Measurements from ENCODE around the gene CNTFR.
"Not testable (repeated sequence)": the region's sequence is repeated elsewhere in the genome, so short reads cannot be mapped to it uniquely, and the experiment has no call there.

Gene CNTFR, protein sequence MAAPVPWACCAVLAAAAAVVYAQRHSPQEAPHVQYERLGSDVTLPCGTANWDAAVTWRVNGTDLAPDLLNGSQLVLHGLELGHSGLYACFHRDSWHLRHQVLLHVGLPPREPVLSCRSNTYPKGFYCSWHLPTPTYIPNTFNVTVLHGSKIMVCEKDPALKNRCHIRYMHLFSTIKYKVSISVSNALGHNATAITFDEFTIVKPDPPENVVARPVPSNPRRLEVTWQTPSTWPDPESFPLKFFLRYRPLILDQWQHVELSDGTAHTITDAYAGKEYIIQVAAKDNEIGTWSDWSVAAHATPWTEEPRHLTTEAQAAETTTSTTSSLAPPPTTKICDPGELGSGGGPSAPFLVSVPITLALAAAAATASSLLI

GRCh38 chr9:34589636-34590380 lies at the start of gene CNTFR:
TSS of gene CNTFR (minus strand) at chr9:34589724. CDS start at chr9:34568981, 20,743 bp downstream.
- DNase-seq: no peak

GRCh38 chr9:34639322-34639721 lies 49.8 kb upstream of the CNTFR start:
- not testable (repeated sequence) for DNase-seq

GRCh38 chr9:34638138-34638445 lies 48.6 kb upstream of the CNTFR start:
- DNase-seq: no peak

DNA sequence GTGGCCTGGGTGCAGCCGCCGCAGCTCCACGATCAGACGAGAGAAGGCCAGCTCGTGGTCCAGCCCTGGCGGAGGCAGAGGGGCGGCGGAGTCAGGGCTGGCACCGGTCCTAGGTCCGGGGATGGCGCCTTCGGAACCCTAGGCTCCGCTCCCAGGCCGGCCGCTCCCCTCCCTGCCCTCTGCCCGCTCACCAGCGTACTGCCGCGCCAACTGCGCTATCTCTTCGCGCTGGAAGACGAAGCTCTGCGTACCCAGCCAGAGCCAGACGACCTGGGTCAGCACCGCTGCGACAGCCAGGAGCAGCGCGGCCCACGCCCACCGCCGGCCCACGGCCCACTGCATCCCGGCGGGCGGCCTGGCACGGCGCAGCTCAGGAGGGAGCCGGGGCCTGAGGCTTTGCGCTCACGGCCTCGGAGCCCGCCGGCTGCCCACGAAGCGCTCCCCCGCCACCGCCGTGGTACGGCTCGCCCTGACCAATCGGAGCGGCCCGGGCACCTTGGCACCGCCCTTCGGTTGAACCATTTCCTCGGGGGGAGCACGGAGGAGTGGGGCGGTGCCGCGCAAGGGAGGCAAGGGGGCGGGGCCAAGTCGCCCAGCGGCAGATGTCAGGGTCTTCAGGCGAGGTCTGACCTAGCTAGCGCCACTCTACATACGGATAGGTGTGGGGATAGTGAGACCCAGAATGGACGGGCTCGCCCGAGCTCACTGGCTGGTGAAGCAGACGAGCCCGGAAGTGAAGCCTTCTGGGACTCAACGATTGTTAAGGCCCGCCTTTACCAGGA lies 48.0 kb upstream of the CNTFR start, which contains the start of gene SIGMAR1:
SIGMAR1 (minus strand) TSS at position 432 of the 782 bp plus-strand sequence; CDS start at position 342, 90 bp downstream.
- peak; percentile 91 for DNase-seq

- DNase-seq: no peak
Observed at GRCh38 chr9:34636791-34637355, 47.3 kb upstream of the CNTFR start.

- DNase-seq: no peak
Observed at GRCh38 chr9:34635556-34635955, 46.0 kb upstream of the CNTFR start.

DNA sequence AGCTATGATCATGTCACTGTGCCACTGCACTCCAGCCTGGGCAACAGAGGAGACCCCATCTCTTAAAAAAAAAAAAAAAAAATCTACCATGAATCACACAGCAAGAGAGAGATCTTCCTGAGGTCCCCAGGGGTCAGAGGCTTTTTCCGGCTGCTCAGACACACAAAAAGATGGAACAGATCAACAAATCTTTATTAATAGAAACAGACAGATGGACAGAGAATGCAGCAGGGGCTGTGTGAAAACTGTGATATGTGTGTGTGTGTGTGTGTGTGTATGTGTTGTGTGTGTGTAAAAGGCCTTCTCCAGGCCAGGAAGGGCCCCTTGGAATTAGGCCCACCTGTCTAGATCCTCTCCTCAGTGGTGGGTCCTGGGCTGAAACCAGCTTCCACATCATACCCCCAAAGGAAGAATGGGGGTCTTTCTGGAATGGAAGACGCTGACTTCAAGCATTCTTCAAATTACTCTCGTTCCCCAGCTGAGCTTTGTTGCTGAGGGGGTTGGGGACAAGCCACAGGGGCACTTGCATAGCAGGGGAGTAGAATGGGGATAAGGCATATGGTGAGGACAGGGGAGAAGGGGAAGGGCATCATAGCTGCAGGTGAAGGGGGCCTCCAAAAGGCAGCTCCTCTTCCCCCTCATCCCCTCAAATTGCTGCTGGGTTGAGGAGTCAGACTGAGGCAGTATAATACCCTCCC lies 45.2 kb upstream of the CNTFR start:
- DNase-seq: no peak

GRCh38 chr9:34633851-34634550 lies 44.5 kb upstream of the CNTFR start:
- DNase-seq: peak; percentile 76

GRCh38 chr9:34633166-34633565 lies 43.6 kb upstream of the CNTFR start:
- no peak for DNase-seq

DNA sequence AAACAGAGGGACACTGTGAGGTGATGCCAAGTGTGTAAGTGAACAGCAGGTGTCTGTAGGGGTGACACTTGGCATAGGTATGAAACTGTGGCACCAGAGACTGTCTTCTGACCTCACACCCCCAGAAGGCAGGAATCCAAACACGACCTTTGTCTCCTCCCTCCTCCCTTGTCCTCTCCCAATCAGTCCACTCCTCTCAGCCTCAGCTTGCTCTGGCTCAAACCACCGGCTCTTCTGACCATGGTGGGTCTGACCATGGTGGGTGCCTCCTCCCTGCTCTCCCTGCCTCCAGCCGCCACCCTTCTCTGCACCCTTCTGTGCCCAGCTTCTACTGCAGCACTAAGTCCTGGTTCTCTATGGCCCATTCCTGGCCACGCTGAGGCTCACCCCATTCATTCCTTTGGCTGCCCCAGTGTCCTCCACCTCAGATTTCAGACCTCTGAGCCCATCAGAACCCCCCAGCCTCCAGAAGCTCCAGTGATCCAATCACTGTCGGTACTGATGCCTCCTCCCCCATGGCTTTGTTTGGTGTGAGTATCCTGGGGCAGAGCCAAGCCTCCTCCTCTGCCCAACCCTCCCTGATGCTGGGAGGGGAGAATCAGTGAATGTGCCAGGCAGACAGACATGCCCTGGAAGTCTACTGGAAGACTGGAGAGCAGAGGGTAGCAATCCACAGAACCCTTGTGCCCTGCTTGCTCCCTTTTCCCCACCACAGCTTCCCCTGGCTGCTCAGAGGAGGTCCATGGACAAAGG lies 41.1 kb upstream of the CNTFR start:
- no peak for DNase-seq

DNA sequence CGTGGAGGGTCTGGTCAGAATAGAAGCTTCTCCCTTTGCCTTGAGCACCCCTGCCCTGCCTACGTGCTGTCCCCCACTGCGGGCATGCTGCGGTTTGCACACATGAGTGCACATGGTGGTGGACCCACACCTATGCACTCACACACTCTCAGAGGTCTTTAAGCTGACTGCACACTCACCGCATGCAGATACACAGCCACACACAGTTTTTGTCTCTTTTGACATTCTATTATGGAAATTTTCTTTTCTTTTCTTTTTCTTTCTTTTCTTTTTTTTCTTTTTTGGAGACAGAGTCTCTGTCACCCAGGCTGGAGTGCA lies 39.9 kb upstream of the CNTFR start:
- no peak for DNase-seq

DNA sequence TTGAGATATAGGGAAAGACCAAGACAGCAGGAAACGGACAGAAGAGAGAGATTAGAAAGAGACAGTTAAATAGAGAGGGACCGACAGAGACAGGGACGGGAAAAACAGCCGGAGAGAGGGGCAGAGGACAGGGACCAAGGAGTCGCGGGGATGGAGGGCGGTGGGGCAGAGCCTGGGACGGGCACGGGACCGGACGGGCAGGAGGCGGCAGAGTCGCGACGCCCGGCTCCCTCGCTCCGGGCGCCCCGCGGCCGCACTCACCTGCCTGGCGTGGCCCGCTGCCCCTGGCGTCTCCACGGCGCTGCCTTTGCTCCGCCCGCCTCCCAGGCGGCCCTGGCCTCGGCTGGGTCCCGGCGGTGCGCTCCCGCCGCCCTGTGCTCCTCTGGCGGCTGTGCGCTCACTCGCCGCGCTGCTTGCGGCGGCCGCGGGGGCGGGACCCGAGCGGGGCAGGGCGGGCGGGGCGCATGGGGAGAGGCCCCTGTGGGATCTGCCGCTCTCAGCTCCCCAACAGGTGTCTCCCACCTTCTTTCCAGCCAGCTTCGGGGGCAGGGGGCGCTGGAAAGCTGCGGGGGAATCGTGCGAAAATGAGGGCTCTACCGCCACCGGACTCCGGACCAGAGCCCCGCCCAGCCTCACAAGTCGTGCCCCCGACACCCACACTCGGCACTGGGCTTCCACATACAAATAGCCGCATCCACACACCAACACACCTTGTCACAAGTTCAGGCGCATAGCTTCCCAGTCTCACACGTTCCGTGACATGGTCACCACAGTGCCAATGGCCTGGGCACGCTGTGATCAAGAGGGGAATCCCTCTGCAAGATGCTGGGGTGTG lies 39.3 kb upstream of the CNTFR start, which contains the start of gene ARID3C:
ARID3C (minus strand) TSS at position 411 of the 835 bp plus-strand sequence. CDS start 1,052 bp downstream, outside the sequence.
- DNase-seq: peak; percentile 34

DNA sequence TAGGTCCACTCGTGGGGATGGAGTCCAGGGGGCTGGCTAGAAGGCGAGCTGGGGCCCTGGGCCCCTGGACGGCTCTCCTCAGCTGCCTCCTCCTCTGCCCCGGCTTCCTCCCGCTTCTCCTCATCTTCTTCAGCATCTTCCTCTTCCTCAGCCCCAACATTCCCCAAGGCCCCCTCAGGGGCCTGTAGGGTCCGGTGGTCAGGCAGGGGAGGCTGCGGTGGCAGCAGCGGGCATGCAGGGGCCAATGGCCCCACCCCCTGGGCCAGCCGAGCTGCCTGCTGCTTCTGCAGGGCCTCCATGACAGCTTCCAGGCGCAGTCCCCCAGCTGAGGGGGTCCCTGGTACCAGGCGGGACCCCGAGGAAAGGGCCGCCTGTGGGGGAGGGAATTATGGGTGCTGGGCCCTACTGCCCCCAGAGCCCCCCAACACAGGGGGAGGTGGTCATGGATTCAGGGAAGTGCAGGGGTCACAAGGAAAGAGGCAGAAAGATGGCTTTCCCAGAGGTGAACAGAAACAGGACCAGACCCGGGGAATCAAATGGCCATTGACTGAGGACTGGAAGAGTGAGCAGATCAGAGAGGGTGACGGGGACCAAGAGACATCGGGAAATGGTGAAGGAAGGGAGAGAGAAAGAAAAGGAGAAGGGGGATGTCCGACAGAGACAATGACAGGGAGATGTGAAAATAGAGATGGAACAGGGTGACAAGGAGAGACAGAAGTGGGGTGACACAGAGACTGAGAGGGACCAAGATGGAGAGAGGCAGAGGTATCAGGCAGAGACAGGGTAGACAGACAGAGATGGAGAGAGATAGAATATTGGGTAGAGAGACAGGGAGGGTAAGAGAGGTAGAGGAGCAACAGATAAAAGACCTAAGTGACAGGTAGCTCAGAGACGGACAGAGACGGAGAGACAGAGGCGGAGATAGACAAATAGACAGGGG lies 38.5 kb upstream of the CNTFR start:
- no peak for DNase-seq

GRCh38 chr9:34625186-34625486 lies 35.6 kb upstream of the CNTFR start:
- DNase-seq: no peak

DNA sequence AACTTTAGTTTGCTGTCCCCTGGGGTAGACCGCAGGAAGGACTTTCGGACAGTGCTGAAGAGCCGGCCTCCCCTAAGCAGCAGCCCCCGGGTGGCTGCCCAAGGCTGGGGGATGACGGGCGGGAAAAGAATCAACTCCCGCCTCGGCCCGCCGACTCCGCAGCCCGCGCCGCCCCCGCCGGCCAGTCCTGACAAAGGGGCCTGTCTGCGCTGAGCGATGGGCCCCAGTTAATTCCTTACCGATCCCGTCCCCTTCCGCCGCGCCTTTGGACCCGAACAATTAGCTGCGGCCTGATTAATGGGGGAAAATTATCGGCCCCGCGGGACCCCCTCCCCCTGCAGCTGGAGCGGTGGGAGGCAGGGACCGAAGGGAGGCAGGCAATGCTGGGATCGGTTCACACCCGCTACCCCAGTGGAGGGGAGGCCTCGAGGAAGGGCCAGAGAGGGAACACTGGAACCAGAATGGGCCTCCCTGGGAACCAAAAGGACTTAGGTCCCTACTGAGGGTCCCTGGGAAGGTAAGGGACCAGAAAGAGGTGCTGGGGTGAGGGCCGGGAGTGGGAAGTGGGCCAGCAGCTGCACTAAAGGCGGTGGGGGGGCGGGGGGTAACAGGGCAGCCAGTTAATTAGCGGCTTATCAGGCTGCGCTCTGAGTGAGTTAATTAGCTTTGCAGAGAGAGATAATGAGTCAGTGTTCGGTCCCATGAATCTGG lies 35.1 kb upstream of the CNTFR start:
- no peak for DNase-seq

- peak; percentile 18 for DNase-seq
Observed at GRCh38 chr9:34623374-34624235, 34.1 kb upstream of the CNTFR start.
